ENCODE data around the gene ABCG1.

The ABCG1 gene

GRCh38 chr21:42252778-42253340 lies 33.9 kb downstream of the ABCG1 start:
- TF ChIP-seq GLIS3 (CRISPR knock-in tag; IDR thresholded peaks at IDR 0.05) (no peak), CSDC2 (CRISPR knock-in tag; IDR thresholded peaks at IDR 0.05) (no peak), PPARA (CRISPR knock-in tag; IDR thresholded peaks at IDR 0.05; ENCODE audit: borderline replicate concordance) (no peak), ZNF8 (CRISPR knock-in tag; IDR thresholded peaks at IDR 0.05) (no peak), RARB (CRISPR knock-in tag; IDR thresholded peaks at IDR 0.05) (no peak), ZNF565 (CRISPR knock-in tag; conservative IDR thresholded peaks at IDR 0.05; ENCODE audit: low read depth) (no peak), OSR1 (CRISPR knock-in tag; IDR thresholded peaks at IDR 0.05) (no peak), POU6F1 (CRISPR knock-in tag; IDR thresholded peaks at IDR 0.05; ENCODE audit: borderline replicate concordance, low read depth) (no peak), ISL1 (CRISPR knock-in tag; IDR thresholded peaks at IDR 0.05) (no peak), CREB5 (CRISPR knock-in tag; IDR thresholded peaks at IDR 0.05; ENCODE audit: low read depth) (no peak), ZFP30 (CRISPR knock-in tag; IDR thresholded peaks at IDR 0.05) (no peak)
- no peak for ATAC-seq

GRCh38 chr21:42253466-42253865 lies 34.5 kb downstream of the ABCG1 start:
- TF ChIP-seq ISL1 (CRISPR knock-in tag; IDR thresholded peaks at IDR 0.05) (no peak), ZFP30 (CRISPR knock-in tag; IDR thresholded peaks at IDR 0.05) (no peak), ZC3H10 (CRISPR knock-in tag; IDR thresholded peaks at IDR 0.05) (no peak), TCF4 (CRISPR knock-in tag; IDR thresholded peaks at IDR 0.05; ENCODE audit: borderline replicate concordance) (no peak), PATZ1 (CRISPR knock-in tag; IDR thresholded peaks at IDR 0.05; ENCODE audit: borderline replicate concordance) (no peak), TSHZ2 (CRISPR knock-in tag; IDR thresholded peaks at IDR 0.05) (no peak), ZNF70 (CRISPR knock-in tag; IDR thresholded peaks at IDR 0.05) (no peak), ARNTL (CRISPR knock-in tag; IDR thresholded peaks at IDR 0.05; ENCODE audit: borderline replicate concordance, low read depth) (no peak), CREB5 (CRISPR knock-in tag; IDR thresholded peaks at IDR 0.05; ENCODE audit: low read depth) (no peak), ZNF8 (CRISPR knock-in tag; IDR thresholded peaks at IDR 0.05) (no peak), CSDC2 (CRISPR knock-in tag; IDR thresholded peaks at IDR 0.05) (no peak), CSRNP3 (CRISPR knock-in tag; IDR thresholded peaks at IDR 0.05) (no peak), ZFP3 (CRISPR knock-in tag; IDR thresholded peaks at IDR 0.05) (no peak), BACH2 (CRISPR knock-in tag; IDR thresholded peaks at IDR 0.05; ENCODE audit: borderline replicate concordance) (no peak), ESRRG (CRISPR knock-in tag; IDR thresholded peaks at IDR 0.05) (no peak)
- no peak for ATAC-seq

Data from SK-N-SH treated with all-trans-retinoic acid at 6 μM for 48 hours (cell line).